Gastrocnemius medialis (tissue), 4 donors: ENCODE results near the gene SLC17A8.

Experiments
- CTCF ChIP-seq, 5 experiments: fragments of 450-650 bp in 3 of 5; fragments of 200-600 bp in 2 of 5; sonication (generic) in 2 of 5; IDR thresholded peaks in 4 of 5; conservative IDR thresholded peaks in 1 of 5; 1 replicate in 4 of 5; 2 replicates in 1 of 5; pipeline ENCODE4 v1.5.1; 2016 to 2019; ENCODE audit warnings: antibody characterized with exemption in 5 of 5, mild to moderate bottlenecking in 3 of 5, moderate library complexity in 3 of 5
- POLR2A ChIP-seq, 2 donors: fragments of 450-650 bp; IDR thresholded peaks; one replicate each; pipeline ENCODE4 v1.6.1; 2017; ENCODE audit warnings: antibody characterized with exemption in 2 of 2, mild to moderate bottlenecking in 2 of 2, moderate library complexity in 2 of 2

DNA sequence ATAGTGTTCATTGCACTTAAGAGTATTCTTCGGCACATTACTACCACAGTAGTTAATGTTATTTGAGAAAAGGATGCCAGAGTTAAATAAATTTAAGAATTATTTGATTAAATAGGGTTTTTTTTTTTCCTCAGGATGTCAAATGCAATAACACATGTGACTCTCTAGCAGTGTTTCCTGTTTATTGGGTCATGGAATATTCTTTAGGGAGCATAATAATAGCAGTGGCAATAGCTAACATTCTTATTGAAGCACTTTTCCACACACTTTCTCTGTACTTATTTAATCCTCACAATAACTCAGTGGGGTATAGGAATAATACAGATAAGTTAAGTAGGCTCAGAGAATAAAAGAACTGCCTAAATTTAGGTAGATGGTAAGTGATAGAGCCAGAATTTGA, 45.6 kb upstream of the SLC17A8 start:
- TF ChIP-seq POLR2A (IDR thresholded peaks at IDR 0.05) (no peak), CTCF (IDR thresholded peaks at IDR 0.05 in 4 of 5, conservative IDR thresholded peaks at IDR 0.05 in 1 of 5) (no peak)
